ENCODE measurements around the gene EIF6.

DNA sequence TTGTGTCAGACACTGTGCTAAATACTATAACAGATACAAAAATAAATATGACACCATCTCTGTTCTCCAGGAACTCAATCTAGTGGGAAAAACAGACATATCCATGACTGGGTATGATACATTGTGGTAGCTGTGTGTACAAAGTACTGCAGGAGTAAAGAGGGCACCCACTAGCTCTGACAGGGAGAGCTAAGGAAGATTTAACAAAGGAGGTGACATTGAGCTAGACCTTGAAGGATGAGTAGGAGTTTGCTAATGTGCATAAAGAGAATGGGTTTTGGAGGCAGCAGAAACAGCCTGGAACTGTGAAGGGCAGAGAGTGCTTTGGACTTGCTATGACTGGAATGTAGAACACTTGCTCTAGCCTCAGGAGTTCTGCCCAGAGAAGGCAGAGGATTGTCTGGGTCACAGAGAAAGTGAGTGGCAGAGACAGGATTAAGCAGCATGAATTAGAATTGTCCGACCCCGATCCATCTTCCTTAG lies 43.7 kb downstream of the EIF6 start:
- TF ChIP-seq POLR2A (IDR thresholded peaks at IDR 0.05) = no peak
- TF ChIP-seq, protein P1, sequence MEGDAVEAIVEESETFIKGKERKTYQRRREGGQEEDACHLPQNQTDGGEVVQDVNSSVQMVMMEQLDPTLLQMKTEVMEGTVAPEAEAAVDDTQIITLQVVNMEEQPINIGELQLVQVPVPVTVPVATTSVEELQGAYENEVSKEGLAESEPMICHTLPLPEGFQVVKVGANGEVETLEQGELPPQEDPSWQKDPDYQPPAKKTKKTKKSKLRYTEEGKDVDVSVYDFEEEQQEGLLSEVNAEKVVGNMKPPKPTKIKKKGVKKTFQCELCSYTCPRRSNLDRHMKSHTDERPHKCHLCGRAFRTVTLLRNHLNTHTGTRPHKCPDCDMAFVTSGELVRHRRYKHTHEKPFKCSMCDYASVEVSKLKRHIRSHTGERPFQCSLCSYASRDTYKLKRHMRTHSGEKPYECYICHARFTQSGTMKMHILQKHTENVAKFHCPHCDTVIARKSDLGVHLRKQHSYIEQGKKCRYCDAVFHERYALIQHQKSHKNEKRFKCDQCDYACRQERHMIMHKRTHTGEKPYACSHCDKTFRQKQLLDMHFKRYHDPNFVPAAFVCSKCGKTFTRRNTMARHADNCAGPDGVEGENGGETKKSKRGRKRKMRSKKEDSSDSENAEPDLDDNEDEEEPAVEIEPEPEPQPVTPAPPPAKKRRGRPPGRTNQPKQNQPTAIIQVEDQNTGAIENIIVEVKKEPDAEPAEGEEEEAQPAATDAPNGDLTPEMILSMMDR (IDR thresholded peaks at IDR 0.05) = no peak
- no peak for TF ChIP-seq POLR2AphosphoS5 (IDR thresholded peaks at IDR 0.05; ENCODE audit: insufficient read depth in 1 of 2, low read depth in 1 of 2)
